ENCODE measurements around the gene MAGI2.

DNA sequence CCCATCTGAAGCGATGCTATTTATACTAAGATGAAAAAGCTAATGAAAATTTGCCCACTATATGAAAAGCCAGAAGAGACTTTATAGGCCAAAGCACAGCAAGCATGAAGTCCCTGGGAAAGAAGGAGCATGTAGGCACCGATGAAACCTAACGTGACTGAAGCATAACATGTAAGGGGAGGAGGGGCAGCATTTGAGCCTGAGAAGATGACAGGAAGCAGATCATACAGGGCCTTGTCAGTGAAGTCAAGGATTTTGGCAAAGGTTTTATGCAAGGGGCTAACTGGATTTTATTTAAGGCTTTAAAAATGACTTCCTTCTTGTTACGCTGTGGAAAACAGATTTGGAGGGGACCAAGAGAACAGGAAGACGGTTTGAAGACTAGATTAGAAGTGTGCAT, 910.9 kb downstream of the MAGI2 start:
- TF ChIP-seq, protein P1, sequence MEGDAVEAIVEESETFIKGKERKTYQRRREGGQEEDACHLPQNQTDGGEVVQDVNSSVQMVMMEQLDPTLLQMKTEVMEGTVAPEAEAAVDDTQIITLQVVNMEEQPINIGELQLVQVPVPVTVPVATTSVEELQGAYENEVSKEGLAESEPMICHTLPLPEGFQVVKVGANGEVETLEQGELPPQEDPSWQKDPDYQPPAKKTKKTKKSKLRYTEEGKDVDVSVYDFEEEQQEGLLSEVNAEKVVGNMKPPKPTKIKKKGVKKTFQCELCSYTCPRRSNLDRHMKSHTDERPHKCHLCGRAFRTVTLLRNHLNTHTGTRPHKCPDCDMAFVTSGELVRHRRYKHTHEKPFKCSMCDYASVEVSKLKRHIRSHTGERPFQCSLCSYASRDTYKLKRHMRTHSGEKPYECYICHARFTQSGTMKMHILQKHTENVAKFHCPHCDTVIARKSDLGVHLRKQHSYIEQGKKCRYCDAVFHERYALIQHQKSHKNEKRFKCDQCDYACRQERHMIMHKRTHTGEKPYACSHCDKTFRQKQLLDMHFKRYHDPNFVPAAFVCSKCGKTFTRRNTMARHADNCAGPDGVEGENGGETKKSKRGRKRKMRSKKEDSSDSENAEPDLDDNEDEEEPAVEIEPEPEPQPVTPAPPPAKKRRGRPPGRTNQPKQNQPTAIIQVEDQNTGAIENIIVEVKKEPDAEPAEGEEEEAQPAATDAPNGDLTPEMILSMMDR (conservative IDR thresholded peaks at IDR 0.05; ENCODE audit: low read depth, low read length) = no peak
- no peak for TF ChIP-seq EZH2 (IDR thresholded peaks at IDR 0.05; ENCODE audit: borderline replicate concordance, low read depth, low read length, poor library complexity, severe bottlenecking)

Measured in A673 (cell line).